ENCODE measurements around the gene RNF146.

GRCh38 chr6:127302728-127303660 is 36.3 kb downstream of the RNF146 start:
- TF ChIP-seq CTCF (IDR thresholded peaks at IDR 0.05) = peak; percentile 74
- TF ChIP-seq EP300 (IDR thresholded peaks at IDR 0.05) = no peak
- no peak for TF ChIP-seq JUN (IDR thresholded peaks at IDR 0.05)
- no peak for TF ChIP-seq RNF2 (IDR thresholded peaks at IDR 0.05; ENCODE audit: borderline replicate concordance, low read depth)
- no peak for TF ChIP-seq RFX5 (IDR thresholded peaks at IDR 0.05)
- TF ChIP-seq EHMT2 (IDR thresholded peaks at IDR 0.05; ENCODE audit: low read depth) = no peak
- TF ChIP-seq MAFK (IDR thresholded peaks at IDR 0.05; ENCODE audit: partially characterized antibody) = no peak
- no peak for TF ChIP-seq JUNB (IDR thresholded peaks at IDR 0.05)
- no peak for TF ChIP-seq MAZ (IDR thresholded peaks at IDR 0.05; ENCODE audit: borderline replicate concordance, low read depth, low read length)
- TF ChIP-seq RAD21 (conservative IDR thresholded peaks at IDR 0.05 in 1 of 2, IDR thresholded peaks at IDR 0.05 in 1 of 2) = peak; percentile 72 to 76
- no peak for TF ChIP-seq HMGXB4 (CRISPR knock-in tag; IDR thresholded peaks at IDR 0.05; ENCODE audit: borderline replicate concordance)
- TF ChIP-seq REST (IDR thresholded peaks at IDR 0.05) = no peak
- TF ChIP-seq USF2 (IDR thresholded peaks at IDR 0.05) = no peak
